Upper lobe of right lung (tissue), 1 donor: ENCODE measurements around the gene SMCO4. TPM values are rescaled to one million over a fixed set of nuclear protein-coding genes. Genes with fewer than 3 reads are reported as not detected.

ENCODE experiments used
- ATAC-seq: fragments of 200-7000 bp; cut with Tn5 transposase; one replicate; pipeline ENCODE4 v1.9.1; 2020; ENCODE audit warnings: mild to moderate bottlenecking, moderate library complexity
- DNase-seq: peaks from one replicate; pipeline ENCODE4 v3.0.0-alpha.2; 2020
- H3K27ac ChIP-seq: fragments of 200-600 bp; one replicate; pipeline ENCODE4 v1.8.0; 2022
- H3K27me3 ChIP-seq: fragments of 200-600 bp; one replicate; pipeline ENCODE4 v1.8.0; 2022; ENCODE audit warnings: mild to moderate bottlenecking
- H3K36me3 ChIP-seq: fragments of 200-600 bp; one replicate; pipeline ENCODE4 v1.8.0; 2022
- H3K4me1 ChIP-seq: fragments of 200-600 bp; one replicate; pipeline ENCODE4 v1.8.0; 2022
- H3K4me3 ChIP-seq: fragments of 200-600 bp; one replicate; pipeline ENCODE4 v1.8.0; 2022; ENCODE audit warnings: mild to moderate bottlenecking
- H3K9me3 ChIP-seq: fragments of 200-600 bp; one replicate; pipeline ENCODE4 v1.8.0; 2022
- intact Hi-C: fragments of 100-400 bp; cut with DNase I; formaldehyde crosslinking; loops from one replicate; pipeline ENCODE4 v1.11.0; 2022
- total RNA-seq: library from RNA; stranded (reverse); fragmentation: NEBNext Ultra II Directional; extraction: Animal tissue kit (Norgen Biotek cat#: 25700); gene quantifications from one replicate; pipeline ENCODE4 v1.2.1, GENCODE V29; 2021
- TF ChIP-seq, protein P1 (sequence below): fragments of 200-600 bp; IDR thresholded peaks from one replicate; pipeline ENCODE4 v1.8.0; 2022; ENCODE audit warnings: antibody characterized with exemption
- donor health status: DM: no; HTN: yes; CAD: no; lungs with severe emphysema.

SMCO4 gene
- total RNA-seq, 1 donor from 2014 or later, result 55.7 TPM

GRCh38 chr11:93519179-93519578, 24.0 kb downstream of the SMCO4 start:
- TF ChIP-seq, protein P1, sequence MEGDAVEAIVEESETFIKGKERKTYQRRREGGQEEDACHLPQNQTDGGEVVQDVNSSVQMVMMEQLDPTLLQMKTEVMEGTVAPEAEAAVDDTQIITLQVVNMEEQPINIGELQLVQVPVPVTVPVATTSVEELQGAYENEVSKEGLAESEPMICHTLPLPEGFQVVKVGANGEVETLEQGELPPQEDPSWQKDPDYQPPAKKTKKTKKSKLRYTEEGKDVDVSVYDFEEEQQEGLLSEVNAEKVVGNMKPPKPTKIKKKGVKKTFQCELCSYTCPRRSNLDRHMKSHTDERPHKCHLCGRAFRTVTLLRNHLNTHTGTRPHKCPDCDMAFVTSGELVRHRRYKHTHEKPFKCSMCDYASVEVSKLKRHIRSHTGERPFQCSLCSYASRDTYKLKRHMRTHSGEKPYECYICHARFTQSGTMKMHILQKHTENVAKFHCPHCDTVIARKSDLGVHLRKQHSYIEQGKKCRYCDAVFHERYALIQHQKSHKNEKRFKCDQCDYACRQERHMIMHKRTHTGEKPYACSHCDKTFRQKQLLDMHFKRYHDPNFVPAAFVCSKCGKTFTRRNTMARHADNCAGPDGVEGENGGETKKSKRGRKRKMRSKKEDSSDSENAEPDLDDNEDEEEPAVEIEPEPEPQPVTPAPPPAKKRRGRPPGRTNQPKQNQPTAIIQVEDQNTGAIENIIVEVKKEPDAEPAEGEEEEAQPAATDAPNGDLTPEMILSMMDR, result no peak
- Histone ChIP-seq H3K27ac (no peak overlapping the region), H3K9me3 (no peaks in the 10 kb centered on the region), H3K4me1 (peaks cover 15% of the 10 kb centered on the region), H3K27me3 (no peaks in the 10 kb centered on the region), H3K4me3 (no peak overlapping the region), H3K36me3 (no peaks in the 10 kb centered on the region)
- no peak for DNase-seq
- no peak for ATAC-seq
- intact Hi-C loops, result no loop called here

DNA sequence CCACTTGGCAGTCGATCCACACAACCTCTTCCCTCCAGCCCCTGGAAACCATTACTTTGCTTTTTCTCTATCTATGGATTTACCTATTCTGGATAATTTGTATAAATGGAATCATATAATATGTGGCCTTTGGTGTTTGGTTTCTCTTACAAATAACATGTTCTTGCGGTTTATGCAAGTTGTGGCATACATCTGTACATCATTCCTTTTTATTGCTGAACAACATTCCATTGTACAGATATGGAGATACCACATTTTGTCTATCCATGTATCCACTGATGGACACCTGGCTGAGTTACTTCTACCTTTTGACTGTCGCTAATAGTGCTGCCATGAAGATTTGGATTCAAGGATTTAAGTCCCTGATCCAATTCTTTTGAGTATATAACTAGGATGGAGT, 25.1 kb downstream of the SMCO4 start:
- H3K4me3 ChIP-seq, result no peak overlapping the region
- peaks cover 7% of the 10 kb centered on the region for H3K4me1 ChIP-seq
- no peaks in the 10 kb centered on the region for H3K36me3 ChIP-seq
- DNase-seq (no peak), ATAC-seq (no peak)
- TF ChIP-seq, protein P1, result no peak
- no peaks in the 10 kb centered on the region for H3K9me3 ChIP-seq
- H3K27me3 ChIP-seq, result no peaks in the 10 kb centered on the region
- no peak overlapping the region for H3K27ac ChIP-seq
- intact Hi-C loops, result no loop called here

- no peak overlapping the region for H3K4me3 ChIP-seq
- H3K4me1 ChIP-seq, result peaks cover 4% of the 10 kb centered on the region
- H3K27ac ChIP-seq, result no peak overlapping the region
- intact Hi-C loops, result no loop called here
- TF ChIP-seq, protein P1, result no peak
- ATAC-seq (no peak), DNase-seq (no peak)
- no peaks in the 10 kb centered on the region for H3K36me3 ChIP-seq
- H3K9me3 ChIP-seq, result no peaks in the 10 kb centered on the region
- H3K27me3 ChIP-seq, result no peaks in the 10 kb centered on the region
Observed at GRCh38 chr11:93517611-93518010, 25.6 kb downstream of the SMCO4 start.

DNA sequence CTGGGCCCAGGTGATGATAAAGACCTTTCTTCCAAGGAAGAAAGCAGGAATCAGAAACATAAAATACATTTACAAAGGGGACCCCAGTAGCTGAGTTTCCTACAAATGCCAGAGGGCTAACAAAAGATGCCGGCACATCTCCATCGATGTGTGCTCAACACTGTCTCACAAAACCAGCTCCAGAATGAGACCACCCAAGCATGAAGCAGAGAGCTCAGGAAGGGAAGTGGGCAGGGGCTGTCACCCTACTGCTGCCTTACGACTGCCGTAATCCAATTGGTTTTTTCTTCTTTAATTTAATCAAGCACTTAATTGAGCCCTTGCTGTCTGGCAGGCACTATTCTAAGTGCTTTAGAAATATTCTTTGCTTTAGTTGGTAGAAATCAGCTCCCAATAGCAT, 26.1 kb downstream of the SMCO4 start:
- intact Hi-C loops, result no loop called here
- DNase-seq, result no peak
- Histone ChIP-seq H3K4me1 (peaks cover 4% of the 10 kb centered on the region), H3K9me3 (no peaks in the 10 kb centered on the region), H3K27ac (no peak overlapping the region), H3K4me3 (no peak overlapping the region), H3K27me3 (no peaks in the 10 kb centered on the region), H3K36me3 (no peaks in the 10 kb centered on the region)
- no peak for ATAC-seq
- TF ChIP-seq, protein P1, result no peak

DNA sequence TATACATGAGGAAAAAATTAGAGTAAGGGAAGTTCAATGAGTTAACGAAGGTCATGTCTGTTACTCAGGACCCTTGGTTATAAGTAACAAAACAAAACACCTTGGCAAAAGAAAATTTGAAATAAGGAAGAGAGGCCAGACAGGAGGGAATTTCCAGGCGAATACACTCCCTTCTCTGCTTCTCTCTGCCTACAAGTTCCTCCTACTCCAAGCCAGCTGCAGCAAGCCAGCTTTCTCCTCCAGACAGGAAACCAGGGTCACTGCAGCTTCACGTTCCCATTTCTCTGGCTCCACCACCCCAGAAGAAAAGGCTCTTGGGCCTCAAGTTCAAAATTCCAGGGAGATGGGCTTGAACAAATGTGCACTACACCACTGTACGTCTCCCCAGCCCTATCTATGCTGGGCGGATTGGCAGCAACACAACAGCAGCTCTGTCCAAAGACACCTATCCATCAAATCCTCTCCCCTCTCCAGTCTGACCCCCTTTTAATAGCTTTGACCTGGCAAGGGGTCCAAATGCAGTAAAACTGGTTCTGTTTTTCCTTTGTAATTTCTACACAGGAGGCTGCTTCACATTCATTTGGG, 27.7 kb downstream of the SMCO4 start:
- Histone ChIP-seq H3K27ac (no peak overlapping the region), H3K9me3 (no peaks in the 10 kb centered on the region), H3K27me3 (no peaks in the 10 kb centered on the region), H3K4me3 (no peak overlapping the region), H3K36me3 (no peaks in the 10 kb centered on the region), H3K4me1 (no peaks in the 10 kb centered on the region)
- no peak for DNase-seq
- TF ChIP-seq, protein P1, result no peak
- intact Hi-C loops, result no loop called here
- ATAC-seq, result peak; percentile 54

- H3K27me3 ChIP-seq, result no peaks in the 10 kb centered on the region
- no peak overlapping the region for H3K27ac ChIP-seq
- TF ChIP-seq, protein P1, result no peak
- DNase-seq (no peak), ATAC-seq (no peak)
- no peaks in the 10 kb centered on the region for H3K4me1 ChIP-seq
- no peaks in the 10 kb centered on the region for H3K9me3 ChIP-seq
- H3K36me3 ChIP-seq, result no peaks in the 10 kb centered on the region
- intact Hi-C loops, result no loop called here
- no peak overlapping the region for H3K4me3 ChIP-seq
Observed at GRCh38 chr11:93514712-93515111, 28.5 kb downstream of the SMCO4 start.
